ENCODE results near the gene UBALD2.

Gene UBALD2

GRCh38 chr17:76277300-76278267 lies 12.4 kb downstream of the UBALD2 start:
- no peak for TF ChIP-seq CTCF (conservative IDR thresholded peaks at IDR 0.05; ENCODE audit: low read depth, low read length)
- DNase-seq (ENCODE audit: low read depth), result no peak
- no peak overlapping the region for H3K4me3 ChIP-seq (ENCODE audit: low read length)

- no peak for DNase-seq (ENCODE audit: low read depth)
- TF ChIP-seq CTCF (conservative IDR thresholded peaks at IDR 0.05; ENCODE audit: low read depth, low read length), result no peak
- no peak overlapping the region for H3K4me3 ChIP-seq (ENCODE audit: low read length)
Observed at GRCh38 chr17:76278268-76278908, 13.2 kb downstream of the UBALD2 start.

- TF ChIP-seq CTCF (conservative IDR thresholded peaks at IDR 0.05; ENCODE audit: low read depth, low read length), result peak; percentile 92
- no peak overlapping the region for H3K4me3 ChIP-seq (ENCODE audit: low read length)
- DNase-seq (ENCODE audit: low read depth), result no peak
Observed at GRCh38 chr17:76278952-76279741, 14.0 kb downstream of the UBALD2 start.

- no peak for DNase-seq (ENCODE audit: low read depth)
- no peak for TF ChIP-seq CTCF (conservative IDR thresholded peaks at IDR 0.05; ENCODE audit: low read depth, low read length)
- H3K4me3 ChIP-seq (ENCODE audit: low read length), result no peak overlapping the region
Observed at GRCh38 chr17:76279742-76280287, 14.7 kb downstream of the UBALD2 start.

GRCh38 chr17:76280650-76281049 lies 15.5 kb downstream of the UBALD2 start:
- no peak overlapping the region for H3K4me3 ChIP-seq (ENCODE audit: low read length)
- DNase-seq (ENCODE audit: low read depth), result no peak
- TF ChIP-seq CTCF (conservative IDR thresholded peaks at IDR 0.05; ENCODE audit: low read depth, low read length), result no peak

GRCh38 chr17:76281573-76282371 lies 16.6 kb downstream of the UBALD2 start:
- DNase-seq (ENCODE audit: low read depth), result no peak
- H3K4me3 ChIP-seq (ENCODE audit: low read length), result no peak overlapping the region
- TF ChIP-seq CTCF (conservative IDR thresholded peaks at IDR 0.05; ENCODE audit: low read depth, low read length), result no peak
